Immature natural killer cell (primary cell): ENCODE measurements around the gene TMEM115. TPM values are rescaled to one million over a fixed set of nuclear protein-coding genes. Genes with fewer than 3 reads are reported as not detected.

Experiments
- DNase-seq, 3 donors: peaks; one replicate each; pipeline ENCODE4 v3.0.0; 2022; ENCODE audit warnings: mixed read lengths in 1 of 3
- H3K27ac Mint-ChIP-seq, 6 donors: one replicate each; pipeline ENCODE4 v1.8.0; 2020; ENCODE audit warnings: mixed read lengths in 6 of 6, mild to moderate bottlenecking in 5 of 6, inconsistent platforms in 4 of 6, moderate library complexity in 3 of 6
- H3K27me3 Mint-ChIP-seq, 3 donors: one replicate each; pipeline ENCODE4 v1.8.0; 2020 to 2021; ENCODE audit warnings: low read depth in 3 of 3, mild to moderate bottlenecking in 3 of 3, mixed read lengths in 3 of 3, moderate library complexity in 3 of 3, inconsistent platforms in 1 of 3
- H3K36me3 Mint-ChIP-seq, 3 donors: one replicate each; pipeline ENCODE4 v1.8.0; 2020; ENCODE audit warnings: mixed read lengths in 3 of 3, inconsistent platforms in 2 of 3, mild to moderate bottlenecking in 2 of 3
- H3K4me1 Mint-ChIP-seq, 2 donors: one replicate each; pipeline ENCODE4 v1.8.0; 2020; ENCODE audit warnings: inconsistent platforms in 2 of 2, mild to moderate bottlenecking in 2 of 2, mixed read lengths in 2 of 2, moderate library complexity in 1 of 2
- H3K4me3 Mint-ChIP-seq, 5 donors: one replicate each; pipeline ENCODE4 v1.8.0; 2020; ENCODE audit warnings: mild to moderate bottlenecking in 5 of 5, mixed read lengths in 5 of 5, inconsistent platforms in 3 of 5, moderate library complexity in 3 of 5
- H3K9me3 Mint-ChIP-seq, 6 donors: one replicate each; pipeline ENCODE4 v1.8.0; 2020; ENCODE audit warnings: mild to moderate bottlenecking in 6 of 6, mixed read lengths in 6 of 6, inconsistent platforms in 4 of 6, moderate library complexity in 3 of 6
- polyA plus RNA-seq, 3 donors: library from polyadenylated mRNA; unstranded; fragments of 300-500 nt; fragmentation: Illumina TruSeq; gene quantifications; one replicate each; pipeline ENCODE4 v1.2.3, GENCODE V29; 2021

The TMEM115 gene
- polyA plus RNA-seq, 3 donors from 2014 or later, result 27.9 to 48.6 (median 36.6) TPM

- Mint-ChIP-seq H3K9me3 (no peaks in the 10 kb centered on the region), H3K4me3 (peak overlapping the region in 1 of 5 donors; percentile 2), H3K27ac (peak overlapping the region in 4 of 6 donors; percentile 42 to 77 (median 61)), H3K27me3 (peaks cover 5 to 13% (median 6%) of the 10 kb centered on the region in 3 donors), H3K4me1 (peaks cover 65 to 71% of the 10 kb centered on the region in 2 donors), H3K36me3 (peaks cover 0 to 11% (median 4%) of the 10 kb centered on the region in 3 donors)
- no peak for DNase-seq
These were observed 5.0 kb downstream of the TMEM115 start for GRCh38 chr3:50354186-50354764.

- peak overlapping the region in 1 of 5 donors; percentile 30 for H3K4me3 Mint-ChIP-seq
- no peak overlapping the region for H3K27ac Mint-ChIP-seq
- peaks cover 5 to 13% (median 6%) of the 10 kb centered on the region in 3 donors for H3K27me3 Mint-ChIP-seq
- H3K9me3 Mint-ChIP-seq, result no peaks in the 10 kb centered on the region
- DNase-seq, result no peak
- H3K4me1 Mint-ChIP-seq, result peaks cover 68 to 75% of the 10 kb centered on the region in 2 donors
- H3K36me3 Mint-ChIP-seq, result peaks cover 0 to 11% (median 4%) of the 10 kb centered on the region in 3 donors
These were observed 5.9 kb downstream of the TMEM115 start for GRCh38 chr3:50353245-50354004.

GRCh38 chr3:50352781-50353180 lies 6.5 kb downstream of the TMEM115 start:
- peak overlapping the region in 4 of 5 donors; percentile 17 to 41 (median 31) for H3K4me3 Mint-ChIP-seq
- peaks cover 0 to 15% (median 4%) of the 10 kb centered on the region in 3 donors for H3K36me3 Mint-ChIP-seq
- H3K9me3 Mint-ChIP-seq, result no peaks in the 10 kb centered on the region
- peaks cover 68 to 75% of the 10 kb centered on the region in 2 donors for H3K4me1 Mint-ChIP-seq
- no peak for DNase-seq
- H3K27me3 Mint-ChIP-seq, result peaks cover 5 to 10% (median 6%) of the 10 kb centered on the region in 3 donors
- peak overlapping the region in 2 of 6 donors; percentile 35 to 56 for H3K27ac Mint-ChIP-seq

GRCh38 chr3:50351323-50351697 lies 8.0 kb downstream of the TMEM115 start:
- H3K4me1 Mint-ChIP-seq, result peaks cover 68 to 72% of the 10 kb centered on the region in 2 donors
- peaks cover 0 to 19% (median 11%) of the 10 kb centered on the region in 3 donors for H3K36me3 Mint-ChIP-seq
- DNase-seq, result no peak
- H3K9me3 Mint-ChIP-seq, result no peaks in the 10 kb centered on the region
- peaks cover 8 to 12% (median 8%) of the 10 kb centered on the region in 3 donors for H3K27me3 Mint-ChIP-seq
- H3K27ac Mint-ChIP-seq, result peak overlapping the region; percentile 93 to 99 (median 98)
- peak overlapping the region; percentile 95 to 98 (median 97) for H3K4me3 Mint-ChIP-seq

GRCh38 chr3:50350527-50351322 lies 8.6 kb downstream of the TMEM115 start, which contains the start of the genes CYB561D2 and NPRL2:
Gene CYB561D2, plus strand, starts transcription at chr3:50350862. Its CDS starts 572 bp downstream, at chr3:50351434.
Gene NPRL2, minus strand, starts transcription at chr3:50350775. Its CDS starts 123 bp downstream, at chr3:50350652.
- H3K4me1 Mint-ChIP-seq, result peaks cover 68 to 73% of the 10 kb centered on the region in 2 donors
- no peaks in the 10 kb centered on the region for H3K9me3 Mint-ChIP-seq
- peak within 1 kb of the TSS; percentile 95 to 98 (median 97) for H3K4me3 Mint-ChIP-seq
- DNase-seq, result peak; percentile 98
- H3K27me3 Mint-ChIP-seq, result peaks cover 8 to 12% (median 8%) of the 10 kb centered on the region in 3 donors
- peak within 1 kb of the TSS; percentile 93 to 99 (median 98) for H3K27ac Mint-ChIP-seq
- peaks cover 0 to 19% (median 11%) of the 10 kb centered on the region in 3 donors for H3K36me3 Mint-ChIP-seq

GRCh38 chr3:50350213-50350526 lies 9.2 kb downstream of the TMEM115 start:
- Mint-ChIP-seq H3K36me3 (peaks cover 0 to 19% (median 11%) of the 10 kb centered on the region in 3 donors), H3K27me3 (peaks cover 8 to 12% (median 8%) of the 10 kb centered on the region in 3 donors), H3K27ac (peak overlapping the region; percentile 93 to 99 (median 98)), H3K4me1 (peaks cover 66 to 73% of the 10 kb centered on the region in 2 donors), H3K9me3 (no peaks in the 10 kb centered on the region), H3K4me3 (peak overlapping the region; percentile 95 to 98 (median 97))
- no peak for DNase-seq

GRCh38 chr3:50347187-50347813 lies 12.0 kb downstream of the TMEM115 start:
- DNase-seq, result peak; percentile 74 to 83 (median 79)
- H3K4me1 Mint-ChIP-seq, result peaks cover 83 to 88% of the 10 kb centered on the region in 2 donors
- peak overlapping the region; percentile 35 to 65 (median 41) for H3K4me3 Mint-ChIP-seq

GRCh38 chr3:50345586-50346234 lies 13.6 kb downstream of the TMEM115 start, which contains the start of gene ZMYND10:
Gene ZMYND10, minus strand, starts transcription at chr3:50345732. Its CDS starts 153 bp downstream, at chr3:50345579.
- peak within 1 kb of the TSS; percentile 60 to 75 (median 66) for H3K4me3 Mint-ChIP-seq
- H3K27me3 Mint-ChIP-seq, result peaks cover 12 to 15% (median 13%) of the 10 kb centered on the region in 3 donors
- H3K9me3 Mint-ChIP-seq, result no peaks in the 10 kb centered on the region
- peak within 1 kb of the TSS in 5 of 6 donors; percentile 39 to 79 (median 40) for H3K27ac Mint-ChIP-seq
- DNase-seq, result peak; percentile 50 to 65 (median 56)
- H3K4me1 Mint-ChIP-seq, result peaks cover 83 to 88% of the 10 kb centered on the region in 2 donors
- peaks cover 0 to 14% (median 11%) of the 10 kb centered on the region in 3 donors for H3K36me3 Mint-ChIP-seq

More at GRCh38 chr3:50347187-50347813, 12.0 kb downstream of the TMEM115 start:
- no peaks in the 10 kb centered on the region for H3K9me3 Mint-ChIP-seq
- H3K27me3 Mint-ChIP-seq, result peaks cover 8 to 10% (median 8%) of the 10 kb centered on the region in 3 donors
- H3K36me3 Mint-ChIP-seq, result peaks cover 0 to 14% (median 11%) of the 10 kb centered on the region in 3 donors
- peak overlapping the region; percentile 46 to 86 (median 82) for H3K27ac Mint-ChIP-seq

GRCh38 chr3:50345008-50345407 lies 14.3 kb downstream of the TMEM115 start:
- H3K9me3 Mint-ChIP-seq, result no peaks in the 10 kb centered on the region
- H3K27me3 Mint-ChIP-seq, result peaks cover 9 to 15% (median 10%) of the 10 kb centered on the region in 3 donors
- H3K4me3 Mint-ChIP-seq, result peak overlapping the region in 3 of 5 donors; percentile 15 to 33 (median 33)
- H3K27ac Mint-ChIP-seq, result peak overlapping the region in 2 of 6 donors; percentile 40 to 70
- peaks cover 0 to 10% (median 10%) of the 10 kb centered on the region in 3 donors for H3K36me3 Mint-ChIP-seq
- DNase-seq, result no peak
- peaks cover 76 to 82% of the 10 kb centered on the region in 2 donors for H3K4me1 Mint-ChIP-seq

GRCh38 chr3:50342813-50343633 lies 16.3 kb downstream of the TMEM115 start:
- DNase-seq, result no peak
- Mint-ChIP-seq H3K4me1 (peaks cover 69 to 75% of the 10 kb centered on the region in 2 donors), H3K27me3 (peaks cover 13 to 30% (median 24%) of the 10 kb centered on the region in 3 donors), H3K36me3 (peaks cover 7 to 21% (median 10%) of the 10 kb centered on the region in 3 donors), H3K27ac (peak overlapping the region in 5 of 6 donors; percentile 89 to 95 (median 92)), H3K4me3 (no peak overlapping the region), H3K9me3 (no peaks in the 10 kb centered on the region)

GRCh38 chr3:50341996-50342650 lies 17.2 kb downstream of the TMEM115 start:
- Mint-ChIP-seq H3K9me3 (no peaks in the 10 kb centered on the region), H3K27me3 (peaks cover 16 to 35% (median 27%) of the 10 kb centered on the region in 3 donors), H3K36me3 (peaks cover 4 to 20% (median 7%) of the 10 kb centered on the region in 3 donors), H3K4me1 (peaks cover 65 to 69% of the 10 kb centered on the region in 2 donors), H3K27ac (peak overlapping the region; percentile 84 to 95 (median 92)), H3K4me3 (peak overlapping the region; percentile 66 to 98 (median 86))
- DNase-seq, result no peak
